Measurements from ENCODE around the gene UBE2A. TPM values are rescaled to one million over a fixed set of nuclear protein-coding genes. Genes with fewer than 3 reads are reported as not detected.

The UBE2A gene
- total and polyA plus RNA-seq, 10 of the 15 experiments (the other 5 are each of a cell fraction or from before 2014, with no cell fraction given): 20.8 to 121 (median 48.4) TPM

- TF ChIP-seq NKRF (conservative IDR thresholded peaks at IDR 0.05): no peak
- no peak for TF ChIP-seq KDM1A (IDR thresholded peaks at IDR 0.05; ENCODE audit: borderline replicate concordance)
- no peak for TF ChIP-seq YBX1 (IDR thresholded peaks at IDR 0.05)
- no peak for TF ChIP-seq HDAC2 (IDR thresholded peaks at IDR 0.05)
- no peak for TF ChIP-seq TCF12 (IDR thresholded peaks at IDR 0.05; ENCODE audit: low read depth, low read length)
- TF ChIP-seq CHD4 (IDR thresholded peaks at IDR 0.05): no peak
- TF ChIP-seq ZSCAN29 (IDR thresholded peaks at IDR 0.05): no peak
- TF ChIP-seq EED (IDR thresholded peaks at IDR 0.05; ENCODE audit: low read depth): no peak
- peak; percentile 65; the same call in 1 of the 2 replicates for TF ChIP-seq PML (IDR thresholded peaks at IDR 0.05; ENCODE audit: low read length)
- peak; percentile 59; the same call in 1 of the 2 replicates for TF ChIP-seq RCOR1 (conservative IDR thresholded peaks at IDR 0.05; ENCODE audit: low read depth, low read length)
- no peak for TF ChIP-seq MEF2A (IDR thresholded peaks at IDR 0.05; ENCODE audit: insufficient read depth, low read depth, low read length)
- no peak for TF ChIP-seq GATAD2B (conservative IDR thresholded peaks at IDR 0.05; ENCODE audit: low read depth)
- TF ChIP-seq BMI1 (IDR thresholded peaks at IDR 0.05; ENCODE audit: borderline replicate concordance): no peak
- TF ChIP-seq ATF7 (IDR thresholded peaks at IDR 0.05; ENCODE audit: low read depth): peak; percentile 38; the same call in 1 of the 2 replicates
- TF ChIP-seq KAT2A (conservative IDR thresholded peaks at IDR 0.05; ENCODE audit: control insufficient read depth, low read depth, low read length): no peak
- TF ChIP-seq SIX5 (IDR thresholded peaks at IDR 0.05; ENCODE audit: low read depth, low read length, severe bottlenecking): no peak
- TF ChIP-seq BRCA1 (IDR thresholded peaks at IDR 0.05; ENCODE audit: low read depth, low read length): peak; percentile 82
- peak; percentile 55; the same call in 1 of the 2 replicates for TF ChIP-seq CBFB (IDR thresholded peaks at IDR 0.05; ENCODE audit: low read depth)
- no peak for TF ChIP-seq SREBF1 (IDR thresholded peaks at IDR 0.05; ENCODE audit: low read length)
- TF ChIP-seq CTCF (IDR thresholded peaks at IDR 0.05 in 2 of 3, conservative IDR thresholded peaks at IDR 0.05 in 1 of 3; ENCODE audit: control insufficient read depth in 2 of 3, extremely low read depth in 1 of 3, insufficient read depth in 1 of 3, low read depth in 3 of 3, low read length in 3 of 3): no peak
- no peak for TF ChIP-seq SMC3 (IDR thresholded peaks at IDR 0.05; ENCODE audit: borderline replicate concordance, low read length)
- no peak for TF ChIP-seq ZBTB11 (CRISPR knock-in tag; IDR thresholded peaks at IDR 0.05)
- no peak for TF ChIP-seq CEBPB (IDR thresholded peaks at IDR 0.05; ENCODE audit: borderline replicate concordance in 1 of 2, low read depth in 2 of 2, low read length in 2 of 2)
- TF ChIP-seq EP300 (IDR thresholded peaks at IDR 0.05; ENCODE audit: borderline replicate concordance in 1 of 2, control insufficient read depth in 1 of 2, low read depth in 2 of 2, low read length in 2 of 2): no peak
- no peak for TF ChIP-seq SRF (IDR thresholded peaks at IDR 0.05; ENCODE audit: low read depth in 2 of 2, low read length in 2 of 2)
Observed at GRCh38 chrX:119606280-119607017, 32.1 kb downstream of the UBE2A start, which contains the start of gene NKRF (continued).

Measured in GM12878 (cell line).